ENCODE results near the gene IQCF2. TPM values are rescaled to one million over a fixed set of nuclear protein-coding genes. Genes with fewer than 3 reads are reported as not detected.

The IQCF2 gene
- total RNA-seq, 2 donors from 2014 or later, result not detected

- Histone ChIP-seq H3K27me3 (no peaks in the 10 kb centered on the region), H3K36me3 (no peaks in the 10 kb centered on the region), H3K27ac (no peak overlapping the region), H3K9me3 (no peaks in the 10 kb centered on the region), H3K4me1 (no peaks in the 10 kb centered on the region), H3K4me3 (no peak overlapping the region), H3K9ac (ENCODE audit: low read depth in 2 of 2, low read length in 2 of 2) (no peak overlapping the region)
- intact Hi-C loops (cut with DNase I), result no loop called here
- no peak for DNase-seq
- TF ChIP-seq, protein P1, sequence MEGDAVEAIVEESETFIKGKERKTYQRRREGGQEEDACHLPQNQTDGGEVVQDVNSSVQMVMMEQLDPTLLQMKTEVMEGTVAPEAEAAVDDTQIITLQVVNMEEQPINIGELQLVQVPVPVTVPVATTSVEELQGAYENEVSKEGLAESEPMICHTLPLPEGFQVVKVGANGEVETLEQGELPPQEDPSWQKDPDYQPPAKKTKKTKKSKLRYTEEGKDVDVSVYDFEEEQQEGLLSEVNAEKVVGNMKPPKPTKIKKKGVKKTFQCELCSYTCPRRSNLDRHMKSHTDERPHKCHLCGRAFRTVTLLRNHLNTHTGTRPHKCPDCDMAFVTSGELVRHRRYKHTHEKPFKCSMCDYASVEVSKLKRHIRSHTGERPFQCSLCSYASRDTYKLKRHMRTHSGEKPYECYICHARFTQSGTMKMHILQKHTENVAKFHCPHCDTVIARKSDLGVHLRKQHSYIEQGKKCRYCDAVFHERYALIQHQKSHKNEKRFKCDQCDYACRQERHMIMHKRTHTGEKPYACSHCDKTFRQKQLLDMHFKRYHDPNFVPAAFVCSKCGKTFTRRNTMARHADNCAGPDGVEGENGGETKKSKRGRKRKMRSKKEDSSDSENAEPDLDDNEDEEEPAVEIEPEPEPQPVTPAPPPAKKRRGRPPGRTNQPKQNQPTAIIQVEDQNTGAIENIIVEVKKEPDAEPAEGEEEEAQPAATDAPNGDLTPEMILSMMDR (IDR thresholded peaks at IDR 0.05), result no peak
Measured at GRCh38 chr3:51888463-51889105, 27.2 kb downstream of the IQCF2 start.

DNA sequence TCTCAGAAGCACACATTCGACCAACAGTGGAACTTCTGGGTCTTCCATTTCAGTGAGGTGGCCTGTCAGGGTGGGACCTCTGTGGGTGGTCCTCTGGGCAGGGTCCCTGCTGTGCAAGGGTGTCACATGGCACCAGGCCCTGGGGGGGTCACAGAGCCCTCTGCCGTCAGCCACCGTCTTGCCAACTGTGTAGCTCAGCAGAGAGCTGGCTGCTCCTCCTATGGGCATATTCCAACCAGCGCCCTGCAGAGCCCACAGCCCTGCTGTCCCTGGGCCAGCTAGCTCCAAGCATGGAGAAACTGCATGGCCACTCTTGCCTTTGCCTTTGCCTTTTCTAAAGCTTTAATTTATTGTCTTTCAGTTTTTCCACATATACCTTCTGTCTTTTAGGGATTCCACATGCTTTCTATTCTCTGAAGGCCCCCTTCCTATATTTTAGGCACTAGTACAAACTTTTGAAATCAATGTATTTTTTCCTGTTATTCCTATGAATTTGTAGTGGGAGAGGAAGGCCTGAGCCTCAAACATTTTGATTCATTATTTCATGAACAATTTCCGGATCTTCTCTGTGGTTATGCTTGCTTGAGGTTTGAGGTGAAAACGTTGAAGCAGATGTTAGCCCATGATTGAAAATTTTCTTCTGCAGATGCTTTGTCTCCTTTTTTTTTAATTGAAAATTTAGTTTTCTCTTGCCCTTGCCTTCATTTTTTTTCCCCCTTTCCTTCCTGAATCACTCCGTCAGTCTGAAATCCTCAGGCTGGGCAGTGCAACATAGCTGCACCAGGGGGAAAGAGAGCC is 30.0 kb downstream of the IQCF2 start:
- intact Hi-C loops (cut with DNase I), result no loop called here
- DNase-seq, result no peak
- no peak overlapping the region for H3K4me3 ChIP-seq

DNA sequence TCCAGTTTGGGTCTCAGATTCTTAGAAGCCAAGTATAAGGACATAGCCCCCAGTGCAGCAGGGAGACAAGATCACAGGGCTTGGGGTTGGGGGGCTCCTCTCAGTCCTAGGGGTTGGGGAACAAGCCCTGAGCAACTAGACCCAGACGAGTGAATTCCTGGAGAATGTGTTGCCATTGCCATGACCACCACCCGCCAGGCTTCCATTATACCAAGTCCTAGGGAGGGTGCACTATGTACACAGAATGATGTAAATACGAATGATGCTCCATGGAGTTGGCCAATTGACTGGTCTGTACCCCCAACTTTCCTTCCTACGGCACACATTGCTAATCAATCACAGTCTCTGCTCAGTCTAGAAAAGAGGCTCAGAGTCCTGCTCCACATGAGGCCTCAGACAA is 33.0 kb downstream of the IQCF2 start:
- Histone ChIP-seq H3K4me3 (no peak overlapping the region), H3K27me3 (no peaks in the 10 kb centered on the region), H3K9ac (ENCODE audit: low read depth in 2 of 2, low read length in 2 of 2) (no peak overlapping the region), H3K27ac (no peak overlapping the region), H3K36me3 (no peaks in the 10 kb centered on the region), H3K9me3 (no peaks in the 10 kb centered on the region), H3K4me1 (no peaks in the 10 kb centered on the region)
- intact Hi-C loops (cut with DNase I), result no loop called here
- TF ChIP-seq, protein P1 (IDR thresholded peaks at IDR 0.05), result no peak
- DNase-seq, result no peak

More for the DNA sequence above, 30.0 kb downstream of the IQCF2 start:
- Histone ChIP-seq H3K36me3 (no peaks in the 10 kb centered on the region), H3K27me3 (no peaks in the 10 kb centered on the region), H3K4me1 (no peaks in the 10 kb centered on the region), H3K9ac (ENCODE audit: low read depth in 2 of 2, low read length in 2 of 2) (no peak overlapping the region), H3K9me3 (no peaks in the 10 kb centered on the region), H3K27ac (no peak overlapping the region)
- TF ChIP-seq, protein P1 (IDR thresholded peaks at IDR 0.05), result no peak

GRCh38 chr3:51894939-51895338 is 33.5 kb downstream of the IQCF2 start:
- H3K27me3 ChIP-seq, result no peaks in the 10 kb centered on the region
- DNase-seq, result no peak
- TF ChIP-seq, protein P1 (IDR thresholded peaks at IDR 0.05), result no peak
- no peaks in the 10 kb centered on the region for H3K4me1 ChIP-seq
- H3K4me3 ChIP-seq, result no peak overlapping the region
- intact Hi-C loops (cut with DNase I), result no loop called here
- H3K36me3 ChIP-seq, result no peaks in the 10 kb centered on the region
- no peaks in the 10 kb centered on the region for H3K9me3 ChIP-seq
- H3K27ac ChIP-seq, result no peak overlapping the region
- no peak overlapping the region for H3K9ac ChIP-seq (ENCODE audit: low read depth in 2 of 2, low read length in 2 of 2)

- no peaks in the 10 kb centered on the region for H3K4me1 ChIP-seq
- no peak overlapping the region for H3K9ac ChIP-seq (ENCODE audit: low read depth in 2 of 2, low read length in 2 of 2)
- no peaks in the 10 kb centered on the region for H3K9me3 ChIP-seq
- DNase-seq, result no peak
- no peak overlapping the region for H3K4me3 ChIP-seq
- no peak overlapping the region for H3K27ac ChIP-seq
- TF ChIP-seq, protein P1 (IDR thresholded peaks at IDR 0.05), result no peak
- intact Hi-C loops (cut with DNase I), result no loop called here
- H3K36me3 ChIP-seq, result no peaks in the 10 kb centered on the region
- H3K27me3 ChIP-seq, result no peaks in the 10 kb centered on the region
Measured at GRCh38 chr3:51896607-51897305, 35.3 kb downstream of the IQCF2 start.

All from colonic mucosa (tissue), 4 donors.